ENCODE measurements around the gene GCSH.

- TF ChIP-seq REST (IDR thresholded peaks at IDR 0.05; ENCODE audit: insufficient read depth in 1 of 2, low read depth in 2 of 2, low read length in 2 of 2), result no peak
- no peak for TF ChIP-seq SIN3A (IDR thresholded peaks at IDR 0.05; ENCODE audit: borderline replicate concordance, insufficient read depth, low read length)
- TF ChIP-seq POLR2AphosphoS5 (IDR thresholded peaks at IDR 0.05; ENCODE audit: low read depth, low read length), result no peak
- no peak for TF ChIP-seq TAF1 (IDR thresholded peaks at IDR 0.05; ENCODE audit: borderline replicate concordance, insufficient read depth, low read length)
- no peak for TF ChIP-seq FOXP2 (optimal IDR thresholded peaks at IDR 0.05; ENCODE audit: borderline replicate concordance, extremely low read depth, extremely low read length, insufficient read depth)
These were observed 24.4 kb downstream of the GCSH start for GRCh38 chr16:81071805-81072204.
